GM12878 (cell line): ENCODE results near the gene KHNYN.

Experiments
- BRCA1 ChIP-seq: IDR thresholded peaks from 2 replicates; pipeline ENCODE4 v1.6.1; 2011; ENCODE audit warnings: low read depth, low read length, improper control_type of control experiment
- CTCF ChIP-seq, 3 experiments: IDR thresholded peaks in 2 of 3; conservative IDR thresholded peaks in 1 of 3; 2 replicates each; pipeline ENCODE4 v1.5.1; 2011; ENCODE audit warnings: low read depth in 3 of 3, low read length in 3 of 3, mild to moderate bottlenecking in 3 of 3, control low read depth in 2 of 3, moderate library complexity in 2 of 3, inconsistent platforms in 1 of 3, mixed read lengths in 1 of 3; ENCODE audit not compliant: control insufficient read depth in 2 of 3, insufficient read depth in 1 of 3; ENCODE audit errors: extremely low read depth in 1 of 3
- EGR1 ChIP-seq, 2 experiments: IDR thresholded peaks; 1 replicate in 1 of 2; 2 replicates in 1 of 2; pipeline ENCODE4 v1.6.1; 2011 to 2012; ENCODE audit warnings: low read depth in 2 of 2, low read length in 2 of 2, borderline replicate concordance in 1 of 2, mild to moderate bottlenecking in 1 of 2, moderate library complexity in 1 of 2
- MTA2 ChIP-seq: fragments of 450-650 bp; IDR thresholded peaks from 2 replicates; pipeline ENCODE4 v1.6.1; 2016; ENCODE audit warnings: low read depth, mild to moderate bottlenecking, moderate library complexity
- PBX3 ChIP-seq: IDR thresholded peaks from 2 replicates; pipeline ENCODE4 v1.6.1; 2011; ENCODE audit warnings: mild to moderate bottlenecking, low read depth, low read length, moderate library complexity; ENCODE audit not compliant: insufficient replicate concordance
- POLR2A ChIP-seq: IDR thresholded peaks from 2 replicates; pipeline ENCODE4 v1.6.1; 2011; ENCODE audit warnings: low read depth, mild to moderate bottlenecking, low read length
- RCOR1 ChIP-seq: conservative IDR thresholded peaks from 2 replicates; pipeline ENCODE4 v1.6.1; 2012; ENCODE audit warnings: low read depth, low read length, improper control_type of control experiment
- RFX5 ChIP-seq: IDR thresholded peaks from 2 replicates; pipeline ENCODE4 v1.6.1; 2011; ENCODE audit warnings: low read depth, low read length, improper control_type of control experiment
- SIX5 ChIP-seq: IDR thresholded peaks from 2 replicates; pipeline ENCODE4 v1.6.1; 2011; ENCODE audit warnings: mild to moderate bottlenecking, low read depth, low read length, moderate library complexity; ENCODE audit not compliant: severe bottlenecking
- USF1 ChIP-seq: IDR thresholded peaks from 2 replicates; pipeline ENCODE4 v1.6.1; 2011; ENCODE audit warnings: borderline replicate concordance, low read depth, mild to moderate bottlenecking, moderate library complexity, mixed read lengths, low read length; ENCODE audit not compliant: insufficient read depth; ENCODE audit errors: extremely low read length
- ZBED1 ChIP-seq: IDR thresholded peaks from 2 replicates; pipeline ENCODE4 v1.6.1; 2016; ENCODE audit warnings: borderline replicate concordance
- ZNF24 ChIP-seq: fragments of 450-650 bp; IDR thresholded peaks from 2 replicates; pipeline ENCODE4 v1.6.1; 2017; ENCODE audit warnings: antibody characterized with exemption, mild to moderate bottlenecking

- no peak for TF ChIP-seq CTCF (IDR thresholded peaks at IDR 0.05 in 2 of 3, conservative IDR thresholded peaks at IDR 0.05 in 1 of 3; ENCODE audit: control insufficient read depth in 2 of 3, extremely low read depth in 1 of 3, insufficient read depth in 1 of 3, low read depth in 3 of 3, low read length in 3 of 3)
- no peak for TF ChIP-seq POLR2A
- TF ChIP-seq RCOR1 = no peak
- TF ChIP-seq ZBED1 = no peak
- no peak for TF ChIP-seq BRCA1
- no peak for TF ChIP-seq EGR1 (IDR thresholded peaks at IDR 0.05; ENCODE audit: borderline replicate concordance in 1 of 2, low read depth in 2 of 2, low read length in 2 of 2)
- TF ChIP-seq RFX5 = no peak
- TF ChIP-seq USF1 = no peak
- no peak for TF ChIP-seq PBX3
- no peak for TF ChIP-seq MTA2
- no peak for TF ChIP-seq ZNF24
- no peak for TF ChIP-seq SIX5
Measured at GRCh38 chr14:24483604-24484252, 54.0 kb downstream of the KHNYN start.
